B cell (primary cell): Measurements from ENCODE around the gene TRIM15.

Experiments
- CTCF ChIP-seq: fragments of 200-600 bp; IDR thresholded peaks from one replicate; pipeline ENCODE4 v1.8.0; 2022; ENCODE audit warnings: antibody characterized with exemption, mild to moderate bottlenecking
- EZH2 ChIP-seq: IDR thresholded peaks from 2 replicates; pipeline ENCODE4 v1.6.1; 2012; ENCODE audit warnings: borderline replicate concordance, low read depth, mild to moderate bottlenecking, moderate library complexity, low read length; ENCODE audit not compliant: insufficient read depth, poor library complexity, severe bottlenecking

GRCh38 chr6:30206799-30207618 lies 43.7 kb downstream of the TRIM15 start:
- no peak for TF ChIP-seq EZH2
- no peak for TF ChIP-seq CTCF
